OCI-LY7 (cell line): ENCODE results near the gene FARSB. TPM values are rescaled to one million over a fixed set of nuclear protein-coding genes. Genes with fewer than 3 reads are reported as not detected.

Source experiments
- BruUV-seq: library from RNA; stranded (reverse); fragments of 400-500 nt; replicated peaks from 2 replicates; lab custom pipeline; 2021; lab: Mats Ljungman, UMichigan
- CTCF ChIA-PET: fragments of 300-600 bp; sonication (Branson Sonifier 250); formaldehyde crosslinking; loops from one replicate; lab custom pipeline; 2022; ENCODE audit warnings: antibody characterized with exemption; ENCODE audit not compliant: unreplicated experiment; lab: Charles Lee
- POLR2A ChIA-PET: fragments of 300-600 bp; sonication (Branson Sonifier 250); formaldehyde crosslinking; loops from one replicate; lab custom pipeline; 2022; ENCODE audit warnings: antibody characterized with exemption; lab: Charles Lee
- DNase-seq: peaks from one replicate; pipeline ENCODE4 v3.0.0-alpha.2; 2015; ENCODE audit warnings: low spot score
- H2AFZ ChIP-seq: fragments of 200-600 bp; sonication (generic), shearing (Covaris generic); 2 replicates; pipeline ENCODE4 v1.6.1; 2014; ENCODE audit warnings: mild to moderate bottlenecking, antibody characterized with exemption, low read length, moderate library complexity
- H3K27ac ChIP-seq: fragments of 200-600 bp; sonication (generic); 2 replicates; pipeline ENCODE4 v1.5.1; 2014; ENCODE audit warnings: mixed run types, low read depth, mild to moderate bottlenecking, moderate library complexity, low read length, inconsistent platforms; ENCODE audit not compliant: poor library complexity, severe bottlenecking
- H3K36me3 ChIP-seq: fragments of 200-600 bp; sonication (generic); 2 replicates; pipeline ENCODE4 v1.6.1; 2014; ENCODE audit warnings: mild to moderate bottlenecking, antibody characterized with exemption, low read length, moderate library complexity, mixed read lengths; ENCODE audit not compliant: insufficient read depth
- H3K4me1 ChIP-seq: fragments of 200-600 bp; sonication (generic); 2 replicates; pipeline ENCODE4 v1.5.1; 2014; ENCODE audit warnings: mild to moderate bottlenecking, low read length; ENCODE audit not compliant: insufficient read depth, poor library complexity, severe bottlenecking
- H3K4me2 ChIP-seq: fragments of 200-600 bp; sonication (generic); 2 replicates; pipeline ENCODE4 v1.6.1; 2014; ENCODE audit warnings: mild to moderate bottlenecking, low read length
- H3K4me3 ChIP-seq: fragments of 200-600 bp; sonication (generic); 2 replicates; pipeline ENCODE4 v1.5.1; 2014; ENCODE audit warnings: mild to moderate bottlenecking, low read depth, low read length; ENCODE audit not compliant: poor library complexity, severe bottlenecking
- H3K79me2 ChIP-seq: fragments of 200-600 bp; sonication (generic); 2 replicates; pipeline ENCODE4 v1.6.1; 2016; ENCODE audit warnings: low read depth, mild to moderate bottlenecking, low read length, moderate library complexity, mixed read lengths; ENCODE audit not compliant: insufficient read depth
- H3K9me2 ChIP-seq: fragments of 200-600 bp; sonication (generic); 2 replicates; pipeline ENCODE4 v1.6.1; 2016; ENCODE audit warnings: mild to moderate bottlenecking, low read length, mixed read lengths; ENCODE audit not compliant: insufficient read depth
- H3K9me3 ChIP-seq: fragments of 200-600 bp; sonication (generic); 2 replicates; pipeline ENCODE4 v1.6.1; 2014; ENCODE audit warnings: mild to moderate bottlenecking, mixed run types, low read length, mixed read lengths
- H4K20me1 ChIP-seq: fragments of 200-600 bp; sonication (generic); 2 replicates; pipeline ENCODE4 v1.6.1; 2014; ENCODE audit warnings: mild to moderate bottlenecking, antibody characterized with exemption, low read length, moderate library complexity, mixed read lengths; ENCODE audit not compliant: insufficient read depth
- EZH2phosphoT487 ChIP-seq: fragments of 200-600 bp; sonication (generic); IDR thresholded peaks from 2 replicates; pipeline ENCODE4 v1.6.1; 2018; ENCODE audit warnings: low read depth, borderline replicate concordance, mild to moderate bottlenecking, mixed run types, antibody characterized with exemption, low read length, moderate library complexity, mixed read lengths
- intact Hi-C: fragments of 100-400 bp; cut with micrococcal nuclease; formaldehyde crosslinking; loops from one replicate; pipeline ENCODE4 v1.10.0; 2022; ENCODE audit not compliant: unreplicated experiment
- total RNA-seq, 2 experiments: library from RNA; depleted of rRNA in 1 of 2; stranded (reverse); fragments of >200 nt in 1 of 2; shearing (Covaris generic) in 1 of 2; gene quantifications; 2 replicates each; pipeline ENCODE4 v1.2.3, GENCODE V29; 2014 to 2022
- TF ChIP-seq, protein P1 (sequence below): fragments of 200-600 bp; sonication (generic); conservative IDR thresholded peaks from 2 replicates; pipeline ENCODE4 v1.5.1; 2014; ENCODE audit warnings: mild to moderate bottlenecking, antibody characterized with exemption, low read length, moderate library complexity, mixed read lengths

FARSB gene
- total RNA-seq, 2 experiments from 2014 or later, result 24.9 to 46.7 TPM

DNA sequence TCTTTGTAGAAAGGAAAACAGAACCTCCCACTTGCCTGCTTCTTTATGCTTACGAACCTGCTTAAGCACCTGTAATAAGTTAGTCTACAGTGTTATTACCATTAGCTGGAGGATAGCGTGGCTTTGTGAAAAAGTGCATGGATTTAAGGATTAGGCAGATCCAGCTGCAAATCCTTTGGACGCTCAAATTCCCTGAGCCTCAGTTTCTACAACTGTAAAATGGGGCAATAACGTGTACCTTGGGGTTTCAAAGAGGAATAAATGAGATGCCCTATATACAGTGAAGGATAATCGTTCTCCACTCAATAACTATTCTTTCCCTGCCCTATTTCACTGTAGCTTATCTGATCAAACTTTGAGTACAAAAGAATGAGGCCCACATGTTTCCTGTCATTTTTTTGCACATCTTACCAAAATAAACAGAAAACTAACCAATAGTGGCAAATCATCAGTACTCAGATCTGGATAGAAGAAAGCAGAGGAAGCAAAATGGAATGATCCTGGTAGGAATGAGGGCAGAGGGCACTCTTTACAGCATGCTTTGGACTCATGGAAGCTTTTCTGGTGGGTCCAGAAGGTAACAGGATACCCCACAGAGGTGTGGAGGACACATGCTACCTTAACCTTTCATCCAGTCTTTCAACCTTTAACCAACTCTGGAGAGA, 30.3 kb upstream of the FARSB start:
- no peaks in the 10 kb centered on the region for H3K79me2 ChIP-seq
- no peak overlapping the region for H3K4me3 ChIP-seq
- no peaks in the 10 kb centered on the region for H3K9me2 ChIP-seq
- intact Hi-C loops, result no loop called here
- H3K36me3 ChIP-seq, result no peaks in the 10 kb centered on the region
- H3K9me3 ChIP-seq, result no peaks in the 10 kb centered on the region
- no peak overlapping the region for H3K27ac ChIP-seq
- no peak overlapping the region for H2AFZ ChIP-seq
- TF ChIP-seq, protein P1, sequence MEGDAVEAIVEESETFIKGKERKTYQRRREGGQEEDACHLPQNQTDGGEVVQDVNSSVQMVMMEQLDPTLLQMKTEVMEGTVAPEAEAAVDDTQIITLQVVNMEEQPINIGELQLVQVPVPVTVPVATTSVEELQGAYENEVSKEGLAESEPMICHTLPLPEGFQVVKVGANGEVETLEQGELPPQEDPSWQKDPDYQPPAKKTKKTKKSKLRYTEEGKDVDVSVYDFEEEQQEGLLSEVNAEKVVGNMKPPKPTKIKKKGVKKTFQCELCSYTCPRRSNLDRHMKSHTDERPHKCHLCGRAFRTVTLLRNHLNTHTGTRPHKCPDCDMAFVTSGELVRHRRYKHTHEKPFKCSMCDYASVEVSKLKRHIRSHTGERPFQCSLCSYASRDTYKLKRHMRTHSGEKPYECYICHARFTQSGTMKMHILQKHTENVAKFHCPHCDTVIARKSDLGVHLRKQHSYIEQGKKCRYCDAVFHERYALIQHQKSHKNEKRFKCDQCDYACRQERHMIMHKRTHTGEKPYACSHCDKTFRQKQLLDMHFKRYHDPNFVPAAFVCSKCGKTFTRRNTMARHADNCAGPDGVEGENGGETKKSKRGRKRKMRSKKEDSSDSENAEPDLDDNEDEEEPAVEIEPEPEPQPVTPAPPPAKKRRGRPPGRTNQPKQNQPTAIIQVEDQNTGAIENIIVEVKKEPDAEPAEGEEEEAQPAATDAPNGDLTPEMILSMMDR, result no peak
- TF ChIP-seq EZH2phosphoT487, result no peak
- ChIA-PET POLR2A (interaction anchor here (0.9 kb wide), 1 partner anchor 245 kb away, joined by 6 read pairs; no protein-coding TSS in a partner anchor), CTCF (no interaction called here)
- no peak overlapping the region for H3K4me2 ChIP-seq
- no peak for DNase-seq
- no peaks in the 10 kb centered on the region for H3K4me1 ChIP-seq
- no peaks in the 10 kb centered on the region for H4K20me1 ChIP-seq
- BruUV-seq, result no TSS peak

DNA sequence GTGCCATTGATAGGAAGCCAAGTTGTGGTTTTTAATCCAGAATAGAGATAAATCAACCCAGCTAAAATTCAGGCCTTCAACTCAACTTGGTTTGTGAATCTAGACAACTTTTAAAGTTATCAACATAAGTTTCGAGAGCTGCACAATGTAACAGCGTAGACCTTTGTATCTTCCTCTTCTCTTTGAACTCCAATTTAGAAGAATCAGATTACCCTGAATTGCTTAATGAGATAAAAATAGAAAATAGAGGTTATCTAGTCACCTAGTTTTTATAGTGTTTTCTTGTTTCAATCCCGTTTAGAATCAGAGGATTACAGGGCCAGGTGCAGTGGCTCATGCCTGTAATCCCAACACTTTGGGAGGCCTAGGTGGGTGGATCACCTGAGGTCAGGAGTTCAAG, 27.9 kb upstream of the FARSB start:
- Histone ChIP-seq H3K36me3 (no peaks in the 10 kb centered on the region), H3K4me3 (no peak overlapping the region), H3K4me2 (no peak overlapping the region), H2AFZ (no peak overlapping the region), H4K20me1 (no peaks in the 10 kb centered on the region), H3K9me3 (no peaks in the 10 kb centered on the region), H3K79me2 (no peaks in the 10 kb centered on the region), H3K4me1 (no peaks in the 10 kb centered on the region), H3K9me2 (no peaks in the 10 kb centered on the region), H3K27ac (no peak overlapping the region)
- no peak for TF ChIP-seq EZH2phosphoT487
- BruUV-seq, result no TSS peak
- POLR2A ChIA-PET, result interaction anchor here (0.6 kb wide), 1 partner anchor 411 kb away, joined by 3 read pairs; no protein-coding TSS in a partner anchor
- intact Hi-C loops, result no loop called here
- CTCF ChIA-PET, result no interaction called here
- DNase-seq, result no peak

DNA sequence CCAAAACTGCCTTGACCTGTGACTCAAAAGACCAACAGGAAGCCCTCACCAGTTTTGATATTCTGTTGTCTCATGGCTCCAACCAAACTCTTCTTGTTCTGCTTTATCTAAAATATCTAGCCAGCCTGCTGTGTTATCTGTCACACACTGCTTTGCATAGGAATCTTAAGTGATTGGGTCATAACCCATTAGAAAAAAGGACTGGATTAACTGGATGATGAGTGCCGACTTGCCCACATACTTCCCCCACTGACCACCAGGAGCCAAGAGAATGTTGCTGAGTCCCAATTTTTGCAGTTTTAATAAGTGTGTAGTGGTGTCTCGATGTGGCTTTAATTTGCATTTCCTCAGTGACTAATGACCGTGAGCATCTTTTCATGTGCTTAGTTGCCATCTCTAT, 22.1 kb upstream of the FARSB start:
- intact Hi-C loops, result no loop called here
- Histone ChIP-seq H3K79me2 (no peaks in the 10 kb centered on the region), H3K36me3 (no peaks in the 10 kb centered on the region), H3K4me3 (no peak overlapping the region), H3K9me3 (no peaks in the 10 kb centered on the region), H2AFZ (no peak overlapping the region), H3K4me1 (no peaks in the 10 kb centered on the region), H4K20me1 (no peaks in the 10 kb centered on the region), H3K27ac (no peak overlapping the region), H3K9me2 (no peaks in the 10 kb centered on the region), H3K4me2 (no peak overlapping the region)
- no peak for TF ChIP-seq EZH2phosphoT487
- TF ChIP-seq, protein P1, result no peak
- DNase-seq, result no peak
- BruUV-seq, result no TSS peak
- CTCF ChIA-PET, result no interaction called here
- POLR2A ChIA-PET, result interaction anchor here (1.2 to 1.9 kb wide), 3 partner anchors 8 to 281 kb away, joined by 3 to 5 read pairs (median 3); no protein-coding TSS in a partner anchor
